Endodermal cell (in vitro differentiated cells): ENCODE data around the gene CSPG5. TPM values are rescaled to one million over a fixed set of nuclear protein-coding genes. Genes with fewer than 3 reads are reported as not detected.

Experiments
- DNase-seq: peaks from one replicate; pipeline ENCODE4 v3.0.0-alpha.2; 2017
- H3K27ac ChIP-seq: 2 replicates; pipeline ENCODE4 v1.5.1; 2013; ENCODE audit warnings: mild to moderate bottlenecking, low read depth, low read length, moderate library complexity
- H3K27me3 ChIP-seq: 2 replicates; pipeline ENCODE4 v1.6.1; 2013; ENCODE audit warnings: mild to moderate bottlenecking, low read length, moderate library complexity; ENCODE audit not compliant: insufficient read depth, control insufficient read depth, poor library complexity, severe bottlenecking
- H3K36me3 ChIP-seq: 2 replicates; pipeline ENCODE4 v1.7.0; 2013; ENCODE audit warnings: mild to moderate bottlenecking, low read length, moderate library complexity; ENCODE audit not compliant: control insufficient read depth, insufficient read depth
- H3K4me1 ChIP-seq: one replicate; pipeline ENCODE4 v1.7.0; 2013; ENCODE audit warnings: low read length; ENCODE audit not compliant: control insufficient read depth, insufficient read depth
- H3K4me3 ChIP-seq: 2 replicates; pipeline ENCODE4 v1.5.1; 2013; ENCODE audit warnings: mild to moderate bottlenecking, low read length, moderate library complexity
- H3K9ac ChIP-seq: 2 replicates; pipeline ENCODE4 v1.6.1; 2013; ENCODE audit warnings: mild to moderate bottlenecking, low read length, moderate library complexity; ENCODE audit not compliant: poor library complexity, severe bottlenecking; ENCODE audit errors: extremely low read depth
- H3K9me3 ChIP-seq: 2 replicates; pipeline ENCODE4 v1.6.1; 2013; ENCODE audit warnings: mild to moderate bottlenecking, low read length, moderate library complexity; ENCODE audit not compliant: control insufficient read depth
- H3K27ac Mint-ChIP-seq: 2 replicates; pipeline ENCODE4 v1.8.0; 2020; ENCODE audit warnings: mixed read lengths
- H3K27me3 Mint-ChIP-seq: 2 replicates; pipeline ENCODE4 v1.8.0; 2021; ENCODE audit warnings: mild to moderate bottlenecking, mixed read lengths; ENCODE audit not compliant: insufficient read depth
- H3K36me3 Mint-ChIP-seq: 2 replicates; pipeline ENCODE4 v1.8.0; 2020; ENCODE audit warnings: low read depth, mixed read lengths
- H3K4me1 Mint-ChIP-seq: 2 replicates; pipeline ENCODE4 v1.8.0; 2020; ENCODE audit warnings: mixed read lengths
- H3K4me3 Mint-ChIP-seq: 2 replicates; pipeline ENCODE4 v1.8.0; 2020; ENCODE audit warnings: mild to moderate bottlenecking, moderate library complexity, mixed read lengths
- H3K9me3 Mint-ChIP-seq: 2 replicates; pipeline ENCODE4 v1.8.0; 2020; ENCODE audit warnings: mild to moderate bottlenecking, mixed read lengths
- WGBS, 2 experiments: methylation state at CpG; one replicate each; pipeline versions ENCODE4 v1.1.5 to v1.1.7; 2013; ENCODE audit warnings: missing lambda C conversion rate in 2 of 2, mixed read lengths in 1 of 2; ENCODE audit not compliant: insufficient coverage in 1 of 2, insufficient read length in 1 of 2; 5-methylcytosine and 5-hydroxymethylcytosine counted together
- total RNA-seq, 2 donors: library from RNA; stranded (reverse); fragmentation: NEBNext Ultra II Directional in 1 of 2; extraction: Animal tissue kit (Norgen Biotek cat#: 25700) in 1 of 2; gene quantifications; 2 replicates in 1 of 2; 3 replicates in 1 of 2; pipeline ENCODE4 v1.2.1, GENCODE V29; 2021
- TF ChIP-seq, protein P1 (sequence below): fragments of 200-600 bp; sonication (generic); conservative IDR thresholded peaks from 2 replicates; pipeline ENCODE4 v1.5.0; 2021; ENCODE audit warnings: antibody characterized with exemption, mild to moderate bottlenecking

CSPG5 gene
- total RNA-seq, 2 donors from 2014 or later = 0.53 to 0.70 TPM

- H3K9ac ChIP-seq = no peak overlapping the region
These were observed 42.3 kb downstream of the CSPG5 start for GRCh38 chr3:47536221-47536891.

DNA sequence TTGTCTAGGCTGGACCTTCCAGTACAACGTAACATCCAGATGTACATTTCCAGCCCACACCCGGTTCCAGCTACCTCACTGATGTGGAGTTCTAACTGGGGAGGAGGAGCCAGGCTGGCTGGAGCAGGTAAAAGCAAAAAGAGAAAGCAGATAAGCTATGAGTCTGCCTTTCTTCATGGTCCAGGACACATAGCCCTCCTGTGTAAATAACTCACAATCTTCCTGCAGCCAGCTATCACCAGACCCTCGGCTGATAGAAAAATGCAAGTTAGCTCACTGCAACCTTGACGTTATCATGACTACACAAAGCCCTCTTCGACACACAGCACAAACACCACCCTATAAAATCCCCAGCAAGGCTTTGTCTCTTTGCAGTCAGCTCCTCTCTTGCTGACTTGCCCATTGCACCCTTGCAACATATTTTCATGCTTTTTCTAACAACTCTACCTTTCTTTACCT, 44.6 kb downstream of the CSPG5 start:
- Mint-ChIP-seq H3K9me3 (peaks cover 18% of the 10 kb centered on the region), H3K4me3 (no peak overlapping the region), H3K36me3 (no peaks in the 10 kb centered on the region), H3K27me3 (peaks cover 6% of the 10 kb centered on the region), H3K27ac (no peak overlapping the region), H3K4me1 (no peaks in the 10 kb centered on the region)
- no peaks in the 10 kb centered on the region for H3K36me3 ChIP-seq
- DNase-seq = no peak
- no peak overlapping the region for H3K9ac ChIP-seq
- H3K4me1 ChIP-seq = no peaks in the 10 kb centered on the region
- H3K27me3 ChIP-seq = no peaks in the 10 kb centered on the region
- no peaks in the 10 kb centered on the region for H3K9me3 ChIP-seq
- H3K27ac ChIP-seq = no peak overlapping the region
- WGBS, 2 experiments = 86 to 87% methylated on average over 5 of the region's 5 CpGs
- TF ChIP-seq, protein P1, sequence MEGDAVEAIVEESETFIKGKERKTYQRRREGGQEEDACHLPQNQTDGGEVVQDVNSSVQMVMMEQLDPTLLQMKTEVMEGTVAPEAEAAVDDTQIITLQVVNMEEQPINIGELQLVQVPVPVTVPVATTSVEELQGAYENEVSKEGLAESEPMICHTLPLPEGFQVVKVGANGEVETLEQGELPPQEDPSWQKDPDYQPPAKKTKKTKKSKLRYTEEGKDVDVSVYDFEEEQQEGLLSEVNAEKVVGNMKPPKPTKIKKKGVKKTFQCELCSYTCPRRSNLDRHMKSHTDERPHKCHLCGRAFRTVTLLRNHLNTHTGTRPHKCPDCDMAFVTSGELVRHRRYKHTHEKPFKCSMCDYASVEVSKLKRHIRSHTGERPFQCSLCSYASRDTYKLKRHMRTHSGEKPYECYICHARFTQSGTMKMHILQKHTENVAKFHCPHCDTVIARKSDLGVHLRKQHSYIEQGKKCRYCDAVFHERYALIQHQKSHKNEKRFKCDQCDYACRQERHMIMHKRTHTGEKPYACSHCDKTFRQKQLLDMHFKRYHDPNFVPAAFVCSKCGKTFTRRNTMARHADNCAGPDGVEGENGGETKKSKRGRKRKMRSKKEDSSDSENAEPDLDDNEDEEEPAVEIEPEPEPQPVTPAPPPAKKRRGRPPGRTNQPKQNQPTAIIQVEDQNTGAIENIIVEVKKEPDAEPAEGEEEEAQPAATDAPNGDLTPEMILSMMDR = no peak
- no peak overlapping the region for H3K4me3 ChIP-seq

More at GRCh38 chr3:47536221-47536891, 42.3 kb downstream of the CSPG5 start:
- Mint-ChIP-seq H3K27ac (no peak overlapping the region), H3K4me3 (no peak overlapping the region), H3K27me3 (peaks cover 6% of the 10 kb centered on the region), H3K4me1 (no peaks in the 10 kb centered on the region), H3K36me3 (no peaks in the 10 kb centered on the region), H3K9me3 (peaks cover 19% of the 10 kb centered on the region)
- Histone ChIP-seq H3K36me3 (no peaks in the 10 kb centered on the region), H3K4me3 (no peak overlapping the region), H3K4me1 (no peaks in the 10 kb centered on the region), H3K27me3 (no peaks in the 10 kb centered on the region), H3K27ac (peak overlapping the region; percentile 16), H3K9me3 (no peaks in the 10 kb centered on the region)
- TF ChIP-seq, protein P1 = no peak
- 92 to 93% methylated on average over 13 to 19 of the region's 19 CpGs for WGBS, 2 experiments
- DNase-seq = no peak

DNA sequence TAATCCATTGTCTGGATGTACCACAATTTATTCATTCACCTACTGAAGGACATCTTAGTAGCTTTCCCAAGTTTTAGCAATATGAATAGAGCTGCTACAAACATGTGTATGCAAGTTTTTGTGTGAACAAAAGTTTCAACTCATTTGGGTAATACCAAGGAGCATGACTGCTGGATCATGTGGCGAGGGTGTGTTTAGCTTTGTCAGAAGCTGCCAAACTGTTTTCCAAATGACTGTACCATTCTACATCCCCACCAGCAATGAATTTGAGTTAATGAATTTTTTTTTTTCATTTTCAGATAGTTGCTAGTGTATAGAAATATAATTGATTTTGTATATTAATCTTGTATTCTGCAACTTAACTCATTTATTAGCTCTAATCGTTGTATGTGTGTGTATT, 45.2 kb downstream of the CSPG5 start:
- Histone ChIP-seq H3K4me3 (no peak overlapping the region), H3K27me3 (no peaks in the 10 kb centered on the region), H3K27ac (no peak overlapping the region), H3K9ac (no peak overlapping the region), H3K36me3 (no peaks in the 10 kb centered on the region), H3K4me1 (no peaks in the 10 kb centered on the region), H3K9me3 (no peaks in the 10 kb centered on the region)
- WGBS, 2 experiments = 92% methylated on average over 1 of the region's 2 CpGs; no CpG with 5 or more reads in 1 of the 2 experiments
- Mint-ChIP-seq H3K36me3 (no peaks in the 10 kb centered on the region), H3K4me3 (no peak overlapping the region), H3K9me3 (peaks cover 14% of the 10 kb centered on the region), H3K4me1 (no peaks in the 10 kb centered on the region), H3K27me3 (peaks cover 6% of the 10 kb centered on the region), H3K27ac (no peak overlapping the region)
- no peak for DNase-seq
- TF ChIP-seq, protein P1 = no peak
